Osteoblast (primary cell): ENCODE results near the gene MACROD2. TPM values are rescaled to one million over a fixed set of nuclear protein-coding genes. Genes with fewer than 3 reads are reported as not detected.
A peak's percentile ranks its signal among the peaks of the same experiment; 100 is the strongest.

ENCODE experiments used
- DNase-seq: peaks from one replicate; pipeline ENCODE4 v3.0.0; 2011; ENCODE audit warnings: low spot score, mixed read lengths; ENCODE audit not compliant: insufficient read length; ENCODE audit errors: missing footprints
- H2AFZ ChIP-seq: 2 replicates; pipeline ENCODE4 v1.6.0; 2011; ENCODE audit warnings: mild to moderate bottlenecking, low read length
- H3K27ac ChIP-seq: 2 replicates; pipeline ENCODE4 v1.5.1; 2011; ENCODE audit warnings: mild to moderate bottlenecking, low read depth, low read length, moderate library complexity
- H3K27me3 ChIP-seq: 2 replicates; pipeline ENCODE4 v1.6.0; 2012; ENCODE audit warnings: mild to moderate bottlenecking, control low read depth, inconsistent platforms, low read length, moderate library complexity; ENCODE audit not compliant: insufficient read depth
- H3K36me3 ChIP-seq: 2 replicates; pipeline ENCODE4 v1.5.1; 2011; ENCODE audit warnings: mild to moderate bottlenecking, low read length, control low read depth, moderate library complexity; ENCODE audit not compliant: insufficient read depth
- H3K4me1 ChIP-seq: 2 replicates; pipeline ENCODE4 v1.5.1; 2011; ENCODE audit warnings: mild to moderate bottlenecking, low read length, control low read depth, moderate library complexity; ENCODE audit not compliant: insufficient read depth
- H3K4me2 ChIP-seq: 2 replicates; pipeline ENCODE4 v1.6.0; 2011; ENCODE audit warnings: mild to moderate bottlenecking, low read length; ENCODE audit not compliant: insufficient read depth
- H3K4me3 ChIP-seq: fragments of 200-600 bp; sonication (generic); 3 replicates; pipeline ENCODE4 v1.5.1; 2012; ENCODE audit warnings: mild to moderate bottlenecking, low read length, inconsistent platforms; ENCODE audit not compliant: insufficient read depth
- H3K79me2 ChIP-seq: 2 replicates; pipeline ENCODE4 v1.6.0; 2012; ENCODE audit warnings: mild to moderate bottlenecking, low read length, control low read depth, inconsistent platforms; ENCODE audit not compliant: insufficient read depth
- H3K9me3 ChIP-seq: 2 replicates; pipeline ENCODE4 v1.5.1; 2011; ENCODE audit warnings: low read depth, low read length, control low read depth
- H4K20me1 ChIP-seq: 2 replicates; pipeline ENCODE4 v1.6.0; 2012; ENCODE audit warnings: mild to moderate bottlenecking, low read length, control low read depth; ENCODE audit not compliant: insufficient read depth
- total RNA-seq: library from RNA; depleted of rRNA; stranded (reverse); fragments of >200 nt; gene quantifications from 2 replicates; pipeline ENCODE4 v1.2.3, GENCODE V29; 2012
- TF ChIP-seq, protein P1 (sequence below): IDR thresholded peaks from 2 replicates; pipeline ENCODE4 v1.5.1; 2011; ENCODE audit warnings: mild to moderate bottlenecking, low read depth, low read length, moderate library complexity; ENCODE audit errors: extremely low read depth

The MACROD2 gene
- total RNA-seq, 1 donor, result 4.0 TPM

DNA sequence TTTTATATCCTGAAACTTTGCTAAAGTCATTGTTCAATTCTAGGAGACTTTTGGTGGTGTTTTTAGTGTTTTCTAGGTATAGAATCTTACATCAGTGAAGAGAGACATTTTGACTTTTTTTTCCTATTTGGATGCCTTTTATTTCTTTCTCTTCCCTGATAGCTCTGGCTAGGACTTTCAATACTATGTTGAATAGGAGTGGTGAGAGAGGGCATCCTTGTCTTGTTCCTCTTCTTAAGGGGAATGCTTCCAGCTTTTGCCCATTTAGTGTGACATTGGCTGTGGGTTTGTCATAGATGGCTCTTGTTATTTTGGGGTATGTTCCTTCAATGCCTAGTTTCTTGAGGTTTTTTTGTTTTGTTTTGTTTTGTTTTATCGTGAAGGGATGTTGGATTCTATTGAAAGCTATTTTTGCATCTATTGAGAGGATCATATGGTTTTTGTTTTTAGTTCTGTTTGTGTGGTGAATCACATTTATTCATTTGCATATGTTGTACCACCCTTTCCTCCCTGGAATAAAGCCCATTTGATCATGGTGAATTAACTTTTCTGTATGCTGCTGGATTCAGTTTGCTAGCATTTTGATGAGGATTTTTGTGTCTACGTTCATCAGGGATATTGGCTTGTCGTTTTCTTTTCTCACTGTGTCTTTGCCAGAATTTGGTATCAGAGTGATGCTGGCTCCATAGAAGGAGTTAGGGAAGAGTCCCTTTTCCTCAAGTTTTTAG lies 882.1 kb downstream of the MACROD2 start:
- Histone ChIP-seq H4K20me1 (no peaks in the 10 kb centered on the region), H3K79me2 (no peaks in the 10 kb centered on the region), H3K36me3 (no peaks in the 10 kb centered on the region), H3K27ac (no peak overlapping the region), H3K4me3 (no peak overlapping the region), H3K27me3 (no peaks in the 10 kb centered on the region), H3K4me1 (no peaks in the 10 kb centered on the region), H3K4me2 (no peak overlapping the region), H3K9me3 (no peaks in the 10 kb centered on the region), H2AFZ (no peak overlapping the region)
- no peak for DNase-seq
- TF ChIP-seq, protein P1, sequence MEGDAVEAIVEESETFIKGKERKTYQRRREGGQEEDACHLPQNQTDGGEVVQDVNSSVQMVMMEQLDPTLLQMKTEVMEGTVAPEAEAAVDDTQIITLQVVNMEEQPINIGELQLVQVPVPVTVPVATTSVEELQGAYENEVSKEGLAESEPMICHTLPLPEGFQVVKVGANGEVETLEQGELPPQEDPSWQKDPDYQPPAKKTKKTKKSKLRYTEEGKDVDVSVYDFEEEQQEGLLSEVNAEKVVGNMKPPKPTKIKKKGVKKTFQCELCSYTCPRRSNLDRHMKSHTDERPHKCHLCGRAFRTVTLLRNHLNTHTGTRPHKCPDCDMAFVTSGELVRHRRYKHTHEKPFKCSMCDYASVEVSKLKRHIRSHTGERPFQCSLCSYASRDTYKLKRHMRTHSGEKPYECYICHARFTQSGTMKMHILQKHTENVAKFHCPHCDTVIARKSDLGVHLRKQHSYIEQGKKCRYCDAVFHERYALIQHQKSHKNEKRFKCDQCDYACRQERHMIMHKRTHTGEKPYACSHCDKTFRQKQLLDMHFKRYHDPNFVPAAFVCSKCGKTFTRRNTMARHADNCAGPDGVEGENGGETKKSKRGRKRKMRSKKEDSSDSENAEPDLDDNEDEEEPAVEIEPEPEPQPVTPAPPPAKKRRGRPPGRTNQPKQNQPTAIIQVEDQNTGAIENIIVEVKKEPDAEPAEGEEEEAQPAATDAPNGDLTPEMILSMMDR, result no peak

DNA sequence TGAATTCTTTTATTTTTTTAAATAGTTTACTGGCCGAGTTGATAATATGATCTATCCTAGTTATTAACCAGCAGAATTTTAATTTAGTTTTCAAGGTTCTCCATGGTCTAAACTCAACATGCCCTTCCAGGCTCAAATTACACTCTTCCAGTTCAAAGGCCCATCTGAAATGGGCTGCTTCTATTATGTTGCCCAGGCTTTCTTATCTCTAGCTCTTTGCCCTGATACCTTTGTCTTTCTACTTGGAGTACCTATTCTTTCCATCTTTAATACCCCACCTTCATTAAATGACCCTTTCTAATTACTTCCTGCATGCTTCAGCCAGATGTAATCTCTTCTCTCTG lies 883.3 kb downstream of the MACROD2 start:
- H4K20me1 ChIP-seq, result no peaks in the 10 kb centered on the region

DNA sequence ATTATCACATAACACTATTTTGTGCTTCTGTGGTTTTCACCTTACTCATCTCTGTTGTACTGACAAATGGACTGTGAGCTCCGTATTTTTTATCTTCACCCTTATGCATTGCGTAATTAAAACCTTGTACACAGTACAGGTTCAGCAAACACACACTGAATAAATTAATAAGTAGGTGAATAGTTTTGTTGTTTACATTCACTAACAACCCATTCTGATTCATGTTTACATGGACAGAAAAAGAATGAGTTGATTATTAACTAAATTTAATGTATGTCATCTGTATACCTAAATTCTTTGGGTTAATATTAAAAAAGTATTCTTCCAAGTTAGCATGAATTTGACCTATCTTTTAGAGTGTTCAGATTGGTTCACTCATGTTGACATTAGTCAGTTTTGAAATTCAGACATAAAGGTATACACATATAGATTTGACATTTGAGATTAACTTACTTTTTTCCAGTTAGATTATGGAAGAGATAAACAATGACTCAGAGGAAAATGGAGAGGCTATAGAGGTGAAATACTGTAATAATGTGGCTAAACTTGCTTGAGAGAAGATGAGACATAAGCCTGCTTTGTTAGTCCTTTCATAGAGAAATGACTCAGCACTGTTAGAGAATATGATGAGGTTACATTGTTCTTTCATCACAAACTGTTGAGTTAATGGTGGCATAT lies 883.8 kb downstream of the MACROD2 start:
- TF ChIP-seq, protein P1, result no peak
- no peaks in the 10 kb centered on the region for H3K36me3 ChIP-seq
- no peaks in the 10 kb centered on the region for H3K4me1 ChIP-seq
- no peaks in the 10 kb centered on the region for H4K20me1 ChIP-seq
- H3K27ac ChIP-seq, result no peak overlapping the region
- no peak overlapping the region for H3K4me3 ChIP-seq
- H3K9me3 ChIP-seq, result no peaks in the 10 kb centered on the region
- H2AFZ ChIP-seq, result no peak overlapping the region
- no peaks in the 10 kb centered on the region for H3K79me2 ChIP-seq
- H3K4me2 ChIP-seq, result no peak overlapping the region
- no peaks in the 10 kb centered on the region for H3K27me3 ChIP-seq
- no peak for DNase-seq

More for the DNA sequence above, 883.3 kb downstream of the MACROD2 start:
- Histone ChIP-seq H2AFZ (no peak overlapping the region), H3K36me3 (no peaks in the 10 kb centered on the region), H3K27me3 (no peaks in the 10 kb centered on the region), H3K79me2 (no peaks in the 10 kb centered on the region), H3K27ac (no peak overlapping the region), H3K4me2 (no peak overlapping the region), H3K4me3 (no peak overlapping the region), H3K4me1 (no peaks in the 10 kb centered on the region), H3K9me3 (no peaks in the 10 kb centered on the region)
- TF ChIP-seq, protein P1, result no peak
- peak; percentile 2 for DNase-seq

DNA sequence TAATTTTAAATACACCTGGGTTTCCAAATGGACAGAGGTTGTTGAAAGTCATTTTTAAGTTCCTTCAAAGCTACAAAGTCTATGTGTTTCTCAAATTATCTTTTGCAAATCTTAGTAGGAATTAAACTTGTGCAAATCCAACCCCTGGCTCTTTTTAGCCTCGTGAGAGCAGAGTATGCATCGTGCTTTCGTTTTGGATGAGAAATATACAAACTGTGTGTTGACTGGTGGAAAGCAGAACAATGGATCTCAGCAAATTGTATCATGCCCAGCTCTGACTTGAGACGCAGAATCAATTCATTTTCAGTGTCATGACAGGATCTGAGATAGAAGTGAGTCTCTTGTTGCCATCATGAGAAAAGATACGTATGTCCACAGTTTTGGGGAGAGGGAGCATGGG lies 884.5 kb downstream of the MACROD2 start:
- TF ChIP-seq, protein P1, result no peak
- H2AFZ ChIP-seq, result no peak overlapping the region
- H3K9me3 ChIP-seq, result no peaks in the 10 kb centered on the region
- DNase-seq, result no peak
- no peaks in the 10 kb centered on the region for H3K4me1 ChIP-seq
- H3K4me3 ChIP-seq, result no peak overlapping the region
- no peaks in the 10 kb centered on the region for H3K27me3 ChIP-seq
- no peak overlapping the region for H3K4me2 ChIP-seq
- no peak overlapping the region for H3K27ac ChIP-seq
- H3K79me2 ChIP-seq, result no peaks in the 10 kb centered on the region
- no peaks in the 10 kb centered on the region for H3K36me3 ChIP-seq
- H4K20me1 ChIP-seq, result no peaks in the 10 kb centered on the region
